Endothelial cell of umbilical vein (primary cell): ENCODE measurements around the gene DNAH10. TPM values are rescaled to one million over a fixed set of nuclear protein-coding genes. Genes with fewer than 3 reads are reported as not detected.

ENCODE experiments used
- BruUV-seq: library from RNA; stranded (reverse); fragments of 400-500 nt; replicated peaks from 2 replicates; lab custom pipeline; 2021; lab: Mats Ljungman, UMichigan
- CTCF ChIA-PET: fragments of 300-600, 350-600 bp; sonication (Branson Sonifier 250); formaldehyde crosslinking; loops from one replicate; lab custom pipeline; 2021; ENCODE audit warnings: antibody characterized with exemption, inconsistent platforms; lab: Charles Lee
- POLR2A ChIA-PET: fragments of 300-600, 350-600 bp; sonication (Branson Sonifier 250); formaldehyde crosslinking; loops from one replicate; lab custom pipeline; 2021; ENCODE audit warnings: antibody characterized with exemption, inconsistent platforms; lab: Charles Lee
- DNase-seq: peaks from one replicate; pipeline ENCODE4 v3.0.0-alpha.2; 2011; ENCODE audit warnings: low read depth, low spot score
- FAIRE-seq: peaks from 2 replicates; lab custom pipeline; 2011; peaks lifted over from hg19 to GRCh38; lab: Jason Lieb, UNC
- H2AFZ ChIP-seq: 2 replicates; pipeline ENCODE4 v1.6.0; 2012; ENCODE audit warnings: low read depth, low read length, control low read depth, inconsistent platforms
- H3K27ac ChIP-seq: 2 replicates; pipeline ENCODE4 v1.5.1; 2011; ENCODE audit warnings: low read depth, mild to moderate bottlenecking, control low read depth, low read length, moderate library complexity; ENCODE audit not compliant: insufficient read depth
- H3K27me3 ChIP-seq, 2 experiments: 2 replicates each; pipeline versions ENCODE4 v1.6.0 to v1.6.1; 2011; ENCODE audit warnings: low read length in 2 of 2, mixed read lengths in 1 of 2; ENCODE audit not compliant: control insufficient read depth in 2 of 2, insufficient read depth in 2 of 2
- H3K36me3 ChIP-seq, 2 experiments: 2 replicates in 1 of 2; 3 replicates in 1 of 2; pipeline ENCODE4 v1.5.1; 2011; ENCODE audit warnings: low read length in 2 of 2, mild to moderate bottlenecking in 1 of 2, moderate library complexity in 1 of 2; ENCODE audit not compliant: control insufficient read depth in 2 of 2, insufficient read depth in 2 of 2; ENCODE audit errors: extremely low read depth in 1 of 2
- H3K4me1 ChIP-seq: 3 replicates; pipeline ENCODE4 v1.5.1; 2011; ENCODE audit warnings: mild to moderate bottlenecking, low read length; ENCODE audit not compliant: control insufficient read depth, insufficient read depth; ENCODE audit errors: extremely low read depth
- H3K4me2 ChIP-seq: 2 replicates; pipeline ENCODE4 v1.6.1; 2011; ENCODE audit warnings: low read length, control low read depth, mixed read lengths; ENCODE audit not compliant: insufficient read depth
- H3K4me3 ChIP-seq, 3 experiments: fragments of 200-600 bp in 1 of 3; sonication (generic), shearing (Covaris generic) in 1 of 3; replicated peaks in 1 of 3; 2 replicates each; pipeline ENCODE4 v1.5.1; 2011 to 2016; ENCODE audit warnings: control low read depth in 3 of 3, low read length in 3 of 3, mild to moderate bottlenecking in 2 of 3, inconsistent platforms in 1 of 3, low read depth in 1 of 3, moderate library complexity in 1 of 3; ENCODE audit not compliant: insufficient read depth in 1 of 3
- H3K79me2 ChIP-seq: 2 replicates; pipeline ENCODE4 v1.6.0; 2012; ENCODE audit warnings: low read length, inconsistent platforms; ENCODE audit not compliant: control insufficient read depth, insufficient read depth
- H3K9ac ChIP-seq: replicated peaks from 2 replicates; pipeline ENCODE3; 2011; ENCODE audit warnings: low read length, control low read depth; ENCODE audit not compliant: insufficient read depth; ENCODE audit errors: extremely low read depth
- H3K9me1 ChIP-seq: replicated peaks from 3 replicates; pipeline ENCODE4 v1.6.0; 2011; ENCODE audit warnings: mild to moderate bottlenecking, low read length; ENCODE audit not compliant: control insufficient read depth, insufficient read depth; ENCODE audit errors: extremely low read depth
- H3K9me3 ChIP-seq: replicated peaks from 2 replicates; pipeline ENCODE4 v1.5.1; 2012; ENCODE audit warnings: low read length, inconsistent platforms; ENCODE audit not compliant: control insufficient read depth, insufficient read depth
- H4K20me1 ChIP-seq: replicated peaks from 2 replicates; pipeline ENCODE3; 2011; ENCODE audit warnings: mild to moderate bottlenecking, low read length; ENCODE audit not compliant: control insufficient read depth, insufficient read depth; ENCODE audit errors: extremely low read depth
- EZH2 ChIP-seq: IDR thresholded peaks from 2 replicates; pipeline ENCODE4 v1.6.1; 2012; ENCODE audit warnings: borderline replicate concordance, low read depth, mild to moderate bottlenecking, moderate library complexity, low read length, inconsistent platforms; ENCODE audit not compliant: severe bottlenecking
- FOS ChIP-seq: IDR thresholded peaks from 2 replicates; pipeline ENCODE4 v1.6.1; 2011; ENCODE audit warnings: mild to moderate bottlenecking, low read length, moderate library complexity, borderline replicate concordance; ENCODE audit not compliant: insufficient read depth
- GATA2 ChIP-seq: IDR thresholded peaks from 2 replicates; pipeline ENCODE4 v1.7.0; 2011; ENCODE audit warnings: low read depth, mild to moderate bottlenecking, moderate library complexity, mixed read lengths, low read length; ENCODE audit not compliant: insufficient read length, insufficient read depth
- JUN ChIP-seq: IDR thresholded peaks from 2 replicates; pipeline ENCODE4 v1.6.1; 2011; ENCODE audit warnings: borderline replicate concordance, low read depth; ENCODE audit not compliant: insufficient read length, insufficient read depth
- MYC ChIP-seq: IDR thresholded peaks from one replicate; pipeline ENCODE4 v1.6.1; 2011; ENCODE audit warnings: mild to moderate bottlenecking, low read depth, low read length
- POLR2A ChIP-seq: IDR thresholded peaks from 2 replicates; pipeline ENCODE4 v1.6.1; 2012; ENCODE audit warnings: low read depth, mild to moderate bottlenecking, control low read depth, low read length
- POLR2AphosphoS5 ChIP-seq: IDR thresholded peaks from 2 replicates; pipeline ENCODE4 v1.6.1; 2012; ENCODE audit warnings: low read depth, mild to moderate bottlenecking, control low read depth, low read length, moderate library complexity; ENCODE audit not compliant: insufficient read depth
- dilution Hi-C: fragments of 300-500 bp; cut with MboI; formaldehyde crosslinking; loops from one replicate; pipeline ENCODE4 v1.15.0; 2019; ENCODE audit warnings: low sequenced_read_pairs; ENCODE audit not compliant: extremely low pct_ligation_motif_present
- intact Hi-C: fragments of 100-400 bp; cut with micrococcal nuclease; formaldehyde crosslinking; loops from one replicate; pipeline ENCODE4 v1.10.0; 2022
- polyA plus RNA-seq, 4 experiments: library from polyadenylated mRNA; depleted of rRNA in 3 of 4; stranded (reverse) in 3 of 4; unstranded in 1 of 4; fragments of >200 nt; gene quantifications; 2 replicates each; pipeline versions ENCODE4 v1.2.1 to v1.2.3, GENCODE V29; 2011 to 2012; ENCODE audit warnings: missing spikeins in 1 of 4
- total RNA-seq: library from RNA; stranded (reverse); gene quantifications from 2 replicates; pipeline ENCODE4 v1.2.3, GENCODE V29; 2021
- TF ChIP-seq, protein P1 (sequence below): IDR thresholded peaks from 2 replicates; pipeline ENCODE4 v1.6.1; 2011; ENCODE audit not compliant: insufficient read depth, insufficient read length
- TF ChIP-seq, protein P2 (sequence below), 2 donors: IDR thresholded peaks; 1 replicate in 1 of 2; 2 replicates in 1 of 2; pipeline ENCODE4 v1.5.1; 2011; ENCODE audit warnings: low read length in 2 of 2, mild to moderate bottlenecking in 2 of 2, moderate library complexity in 2 of 2, control low read depth in 1 of 2, inconsistent platforms in 1 of 2, low read depth in 1 of 2; ENCODE audit not compliant: insufficient read depth in 1 of 2; ENCODE audit errors: extremely low read depth in 1 of 2

The DNAH10 gene
- total and polyA plus RNA-seq, 2 donors (not counting 3 experiments of a cell fraction or from before 2014, with no cell fraction given) = 0.04 to 0.31 TPM

DNA sequence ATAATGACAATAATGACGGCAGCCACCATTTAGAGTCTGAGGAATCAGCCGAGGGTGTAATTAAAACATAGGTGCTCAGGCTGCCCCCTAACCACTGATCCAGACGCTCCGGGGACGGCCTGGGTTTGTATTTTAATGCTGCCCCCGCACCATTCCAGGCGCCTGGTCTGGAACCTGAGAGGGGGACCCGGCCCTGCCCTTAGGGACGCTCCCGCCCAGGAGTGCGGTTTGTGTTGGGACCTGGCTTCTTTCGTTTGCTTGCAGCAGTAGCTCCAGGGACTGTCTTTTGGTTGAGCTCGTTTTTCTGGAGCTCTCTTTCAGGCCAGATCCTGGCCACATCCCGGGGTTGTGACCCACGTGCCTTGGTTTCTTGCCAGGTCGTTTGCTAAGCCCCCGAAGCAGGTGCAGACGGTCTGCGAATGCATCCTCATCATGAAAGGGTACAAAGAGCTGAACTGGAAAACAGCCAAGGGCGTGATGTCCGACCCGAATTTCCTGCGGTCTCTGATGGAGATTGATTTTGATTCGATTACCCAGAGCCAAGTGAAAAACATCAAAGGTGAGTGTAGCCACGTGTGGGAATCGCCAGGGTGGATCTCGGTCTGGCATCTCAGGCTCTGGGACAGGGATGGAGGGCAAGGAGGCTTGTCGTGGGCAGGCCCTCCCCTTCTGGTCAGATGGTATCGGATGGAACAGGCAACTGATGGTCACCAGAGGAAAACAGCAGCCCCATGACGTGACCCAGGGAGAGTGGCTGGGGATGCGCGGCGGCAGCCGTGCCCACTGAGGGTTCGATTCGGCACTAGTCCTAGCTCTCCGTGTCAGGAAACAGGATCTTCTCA, 147.0 kb downstream of the DNAH10 start:
- H3K27ac ChIP-seq = no peak overlapping the region
- no peak for FAIRE-seq
- peaks cover 0 to 5% of the 10 kb centered on the region in 2 experiments for H3K27me3 ChIP-seq
- H3K4me1 ChIP-seq = no peaks in the 10 kb centered on the region
- H3K9ac ChIP-seq = no peak overlapping the region
- H3K4me2 ChIP-seq = no peak overlapping the region
- no peak for DNase-seq
- no peaks in the 10 kb centered on the region for H3K9me3 ChIP-seq
- no TSS peak for BruUV-seq
- ChIA-PET POLR2A (no interaction called here), CTCF (interaction anchor here (3.0 to 3.1 kb wide), 2 partner anchors 75 to 124 kb away, joined by 13 to 20 read pairs; no protein-coding TSS in a partner anchor)
- TF ChIP-seq FOS = no peak
- TF ChIP-seq, protein P1, sequence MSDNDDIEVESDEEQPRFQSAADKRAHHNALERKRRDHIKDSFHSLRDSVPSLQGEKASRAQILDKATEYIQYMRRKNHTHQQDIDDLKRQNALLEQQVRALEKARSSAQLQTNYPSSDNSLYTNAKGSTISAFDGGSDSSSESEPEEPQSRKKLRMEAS = no peak
- TF ChIP-seq EZH2 = no peak
- H3K36me3 ChIP-seq = no peaks in the 10 kb centered on the region
- dilution Hi-C loops = no loop called here
- no peaks in the 10 kb centered on the region for H3K79me2 ChIP-seq
- intact Hi-C loops = loop anchor here (5.0 kb wide), 1 partner anchor 863 kb away; no protein-coding TSS in a partner anchor
- H4K20me1 ChIP-seq = no peaks in the 10 kb centered on the region
- no peaks in the 10 kb centered on the region for H3K9me1 ChIP-seq
- no peak overlapping the region for H2AFZ ChIP-seq
- no peak overlapping the region for H3K4me3 ChIP-seq

DNA sequence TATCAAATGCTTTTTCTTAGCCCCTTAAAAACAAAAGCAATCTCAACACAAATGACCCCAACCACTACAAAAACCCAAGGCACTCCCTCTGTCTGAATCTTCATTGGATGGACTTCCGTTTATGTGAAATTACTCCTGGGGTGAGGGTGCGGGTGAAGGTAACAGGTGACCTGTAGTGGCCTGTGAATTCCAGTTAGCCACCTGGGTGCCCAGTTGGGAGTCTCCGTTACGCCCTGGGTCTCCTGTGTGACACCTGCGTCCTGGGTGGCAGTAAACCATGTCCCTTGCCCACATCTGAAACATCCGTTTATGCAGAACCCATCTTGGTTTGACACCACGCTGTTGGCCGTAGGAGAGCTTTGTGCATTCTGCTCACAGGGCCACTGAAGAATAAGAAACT, 148.0 kb downstream of the DNAH10 start:
- dilution Hi-C loops = no loop called here
- TF ChIP-seq, protein P2, sequence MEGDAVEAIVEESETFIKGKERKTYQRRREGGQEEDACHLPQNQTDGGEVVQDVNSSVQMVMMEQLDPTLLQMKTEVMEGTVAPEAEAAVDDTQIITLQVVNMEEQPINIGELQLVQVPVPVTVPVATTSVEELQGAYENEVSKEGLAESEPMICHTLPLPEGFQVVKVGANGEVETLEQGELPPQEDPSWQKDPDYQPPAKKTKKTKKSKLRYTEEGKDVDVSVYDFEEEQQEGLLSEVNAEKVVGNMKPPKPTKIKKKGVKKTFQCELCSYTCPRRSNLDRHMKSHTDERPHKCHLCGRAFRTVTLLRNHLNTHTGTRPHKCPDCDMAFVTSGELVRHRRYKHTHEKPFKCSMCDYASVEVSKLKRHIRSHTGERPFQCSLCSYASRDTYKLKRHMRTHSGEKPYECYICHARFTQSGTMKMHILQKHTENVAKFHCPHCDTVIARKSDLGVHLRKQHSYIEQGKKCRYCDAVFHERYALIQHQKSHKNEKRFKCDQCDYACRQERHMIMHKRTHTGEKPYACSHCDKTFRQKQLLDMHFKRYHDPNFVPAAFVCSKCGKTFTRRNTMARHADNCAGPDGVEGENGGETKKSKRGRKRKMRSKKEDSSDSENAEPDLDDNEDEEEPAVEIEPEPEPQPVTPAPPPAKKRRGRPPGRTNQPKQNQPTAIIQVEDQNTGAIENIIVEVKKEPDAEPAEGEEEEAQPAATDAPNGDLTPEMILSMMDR (IDR thresholded peaks at IDR 0.05; ENCODE audit: extremely low read depth in 1 of 2, insufficient read depth in 1 of 2, low read depth in 1 of 2, low read length in 2 of 2) = no peak
- TF ChIP-seq POLR2A (no peak), EZH2 (no peak), FOS (no peak), MYC (no peak), JUN (no peak), POLR2AphosphoS5 (no peak), GATA2 (no peak)
- TF ChIP-seq, protein P1 = no peak
- BruUV-seq = no TSS peak
- intact Hi-C loops = no loop called here
- Histone ChIP-seq H3K27me3 (no peaks in the 10 kb centered on the region), H3K9ac (no peak overlapping the region), H3K4me3 (no peak overlapping the region), H3K9me3 (no peaks in the 10 kb centered on the region), H3K27ac (no peak overlapping the region), H3K9me1 (no peaks in the 10 kb centered on the region), H3K79me2 (no peaks in the 10 kb centered on the region), H3K4me2 (no peak overlapping the region), H3K36me3 (no peaks in the 10 kb centered on the region), H2AFZ (no peak overlapping the region), H4K20me1 (no peaks in the 10 kb centered on the region), H3K4me1 (no peaks in the 10 kb centered on the region)
- ChIA-PET POLR2A (no interaction called here), CTCF (interaction anchor here (0.8 to 3.1 kb wide), 3 partner anchors 13 to 123 kb away, joined by 3 to 20 read pairs (median 13); no protein-coding TSS in a partner anchor)
- FAIRE-seq = no peak
- DNase-seq = no peak
